Neural cell (in vitro differentiated cells): ENCODE results near the gene TMEM134. TPM values are rescaled to one million over a fixed set of nuclear protein-coding genes. Genes with fewer than 3 reads are reported as not detected.

Source experiments
- H2AFZ ChIP-seq: fragments of 200-600, 300-800 bp; sonication (generic), shearing (Covaris generic); 2 replicates; pipeline ENCODE4 v1.6.0; 2014; ENCODE audit warnings: low read depth, mild to moderate bottlenecking, antibody characterized with exemption, low read length, moderate library complexity
- H3F3A ChIP-seq: fragments of 200-600 bp; shearing (Covaris generic); 2 replicates; pipeline ENCODE4 v1.6.1; 2016; ENCODE audit warnings: mild to moderate bottlenecking, moderate library complexity, mixed read lengths, antibody characterized with exemption, low read length; ENCODE audit not compliant: insufficient read depth, poor library complexity, severe bottlenecking
- H3K27ac ChIP-seq: fragments of 200-600, 300-800 bp; sonication (generic), shearing (Covaris generic); 2 replicates; pipeline ENCODE4 v1.5.1; 2014; ENCODE audit warnings: mild to moderate bottlenecking, low read length, moderate library complexity
- H3K27me3 ChIP-seq: fragments of 300-800, 200-600 bp; sonication (generic), shearing (Covaris generic); 2 replicates; pipeline ENCODE4 v1.6.0; 2014; ENCODE audit warnings: mild to moderate bottlenecking, low read depth, low read length, moderate library complexity; ENCODE audit not compliant: insufficient read depth
- H3K36me3 ChIP-seq: fragments of 300-800, 200-600 bp; sonication (generic), shearing (Covaris generic); 2 replicates; pipeline ENCODE4 v1.5.1; 2014; ENCODE audit warnings: mild to moderate bottlenecking, antibody characterized with exemption, low read length, moderate library complexity; ENCODE audit not compliant: insufficient read depth
- H3K4me2 ChIP-seq: fragments of 300-800, 200-600 bp; sonication (generic), shearing (Covaris generic); 2 replicates; pipeline ENCODE4 v1.6.0; 2014; ENCODE audit warnings: mild to moderate bottlenecking, low read length
- H3K4me3 ChIP-seq: fragments of 300-800, 200-600 bp; sonication (generic), shearing (Covaris generic); 2 replicates; pipeline ENCODE4 v1.5.1; 2014; ENCODE audit warnings: mild to moderate bottlenecking, low read length, moderate library complexity
- H3K79me2 ChIP-seq: fragments of 200-600 bp; shearing (Covaris generic); replicated peaks from 2 replicates; pipeline ENCODE4 v1.6.0; 2014; ENCODE audit warnings: mild to moderate bottlenecking, low read length, moderate library complexity; ENCODE audit not compliant: insufficient read depth
- H3K9ac ChIP-seq: fragments of 300-800, 200-600 bp; sonication (generic), shearing (Covaris generic); 2 replicates; pipeline ENCODE4 v1.6.1; 2016; ENCODE audit warnings: mild to moderate bottlenecking, low read length, mixed read lengths
- H3K9me2 ChIP-seq: fragments of 200-600 bp; shearing (Covaris generic); 2 replicates; pipeline ENCODE4 v1.6.1; 2016; ENCODE audit warnings: mild to moderate bottlenecking, low read length, mixed read lengths; ENCODE audit not compliant: insufficient read depth
- H3K9me3 ChIP-seq: fragments of 200-600, 300-800 bp; sonication (generic), shearing (Covaris generic); 2 replicates; pipeline ENCODE4 v1.6.1; 2016; ENCODE audit warnings: mild to moderate bottlenecking, mixed run types, low read length, moderate library complexity, mixed read lengths
- H4K20me1 ChIP-seq: fragments of 200-600 bp; shearing (Covaris generic); 2 replicates; pipeline ENCODE4 v1.6.1; 2016; ENCODE audit warnings: mild to moderate bottlenecking, mixed run types; ENCODE audit not compliant: insufficient read depth
- EP300 ChIP-seq: fragments of 450-650 bp; conservative IDR thresholded peaks from 2 replicates; pipeline ENCODE4 v1.6.1; 2014; ENCODE audit warnings: antibody characterized with exemption, mild to moderate bottlenecking, moderate library complexity; ENCODE audit not compliant: poor library complexity, severe bottlenecking
- EZH2 ChIP-seq: fragments of 200-600, 300-800 bp; shearing (Covaris generic), sonication (generic); IDR thresholded peaks from 2 replicates; pipeline ENCODE4 v1.6.1; 2014; ENCODE audit warnings: antibody characterized with exemption, low read length, borderline replicate concordance, mild to moderate bottlenecking; ENCODE audit not compliant: insufficient read depth, poor library complexity, severe bottlenecking
- MXI1 ChIP-seq: fragments of 450-650 bp; conservative IDR thresholded peaks from 2 replicates; pipeline ENCODE4 v1.6.1; 2014; ENCODE audit warnings: antibody characterized with exemption, mild to moderate bottlenecking; ENCODE audit not compliant: poor library complexity, severe bottlenecking
- POLR2AphosphoS5 ChIP-seq: IDR thresholded peaks from 2 replicates; pipeline ENCODE4 v1.6.1; 2012
- RAD21 ChIP-seq: fragments of 450-650 bp; conservative IDR thresholded peaks from 2 replicates; pipeline ENCODE4 v1.6.1; 2014; ENCODE audit warnings: antibody characterized with exemption, mild to moderate bottlenecking, moderate library complexity
- SMC3 ChIP-seq: fragments of 450-650 bp; conservative IDR thresholded peaks from 2 replicates; pipeline ENCODE4 v1.6.1; 2014; ENCODE audit warnings: antibody characterized with exemption, mild to moderate bottlenecking, moderate library complexity; ENCODE audit not compliant: poor library complexity
- TAF1 ChIP-seq: IDR thresholded peaks from 2 replicates; pipeline ENCODE4 v1.6.1; 2012; ENCODE audit warnings: low read depth
- polyA plus RNA-seq: library from polyadenylated mRNA; depleted of rRNA; stranded (reverse); fragments of >200 nt; gene quantifications from 2 replicates; pipeline ENCODE4 v1.2.3, GENCODE V29; 2014
- TF ChIP-seq, protein P1 (sequence below): fragments of 450-650 bp; IDR thresholded peaks from 2 replicates; pipeline ENCODE4 v1.5.1; 2014; ENCODE audit warnings: antibody characterized with exemption, mild to moderate bottlenecking, moderate library complexity; ENCODE audit not compliant: poor library complexity, severe bottlenecking
- TF ChIP-seq, protein P2 (sequence below): IDR thresholded peaks from 2 replicates; pipeline ENCODE4 v1.6.1; 2012; ENCODE audit warnings: borderline replicate concordance

TMEM134 gene
- polyA plus RNA-seq, 1 donor from 2014 or later: 50.3 TPM

DNA sequence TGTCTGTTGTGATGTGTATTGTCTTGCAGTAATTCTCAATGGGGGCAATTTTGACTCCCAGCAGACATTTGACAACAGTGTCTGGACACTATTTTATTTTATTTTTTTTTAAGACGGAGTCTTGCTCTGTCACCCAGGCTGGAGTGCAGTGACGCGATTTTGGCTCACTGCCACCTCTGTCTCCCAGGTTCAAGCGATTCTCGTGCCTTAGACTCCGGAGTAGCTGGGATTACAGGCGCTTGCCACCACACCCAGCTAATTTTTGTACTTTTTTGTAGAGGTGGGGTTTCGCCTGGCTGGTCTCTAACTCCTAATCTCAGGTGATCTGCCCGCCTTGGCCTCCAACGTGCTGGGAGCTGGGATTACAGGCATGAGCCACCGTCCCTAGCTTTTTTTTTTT lies 39.3 kb downstream of the TMEM134 start:
- Histone ChIP-seq H3K9ac (no peak overlapping the region), H3K36me3 (no peaks in the 10 kb centered on the region), H3K4me3 (peak overlapping the region; percentile 98), H3F3A (no peaks in the 10 kb centered on the region), H3K4me2 (no peak overlapping the region), H3K9me2 (no peaks in the 10 kb centered on the region), H3K27ac (no peak overlapping the region), H2AFZ (no peak overlapping the region), H3K27me3 (no peaks in the 10 kb centered on the region), H3K9me3 (no peaks in the 10 kb centered on the region), H3K79me2 (peaks cover 9% of the 10 kb centered on the region), H4K20me1 (no peaks in the 10 kb centered on the region)
- no peak for TF ChIP-seq POLR2AphosphoS5
- TF ChIP-seq, protein P1, sequence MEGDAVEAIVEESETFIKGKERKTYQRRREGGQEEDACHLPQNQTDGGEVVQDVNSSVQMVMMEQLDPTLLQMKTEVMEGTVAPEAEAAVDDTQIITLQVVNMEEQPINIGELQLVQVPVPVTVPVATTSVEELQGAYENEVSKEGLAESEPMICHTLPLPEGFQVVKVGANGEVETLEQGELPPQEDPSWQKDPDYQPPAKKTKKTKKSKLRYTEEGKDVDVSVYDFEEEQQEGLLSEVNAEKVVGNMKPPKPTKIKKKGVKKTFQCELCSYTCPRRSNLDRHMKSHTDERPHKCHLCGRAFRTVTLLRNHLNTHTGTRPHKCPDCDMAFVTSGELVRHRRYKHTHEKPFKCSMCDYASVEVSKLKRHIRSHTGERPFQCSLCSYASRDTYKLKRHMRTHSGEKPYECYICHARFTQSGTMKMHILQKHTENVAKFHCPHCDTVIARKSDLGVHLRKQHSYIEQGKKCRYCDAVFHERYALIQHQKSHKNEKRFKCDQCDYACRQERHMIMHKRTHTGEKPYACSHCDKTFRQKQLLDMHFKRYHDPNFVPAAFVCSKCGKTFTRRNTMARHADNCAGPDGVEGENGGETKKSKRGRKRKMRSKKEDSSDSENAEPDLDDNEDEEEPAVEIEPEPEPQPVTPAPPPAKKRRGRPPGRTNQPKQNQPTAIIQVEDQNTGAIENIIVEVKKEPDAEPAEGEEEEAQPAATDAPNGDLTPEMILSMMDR: no peak

DNA sequence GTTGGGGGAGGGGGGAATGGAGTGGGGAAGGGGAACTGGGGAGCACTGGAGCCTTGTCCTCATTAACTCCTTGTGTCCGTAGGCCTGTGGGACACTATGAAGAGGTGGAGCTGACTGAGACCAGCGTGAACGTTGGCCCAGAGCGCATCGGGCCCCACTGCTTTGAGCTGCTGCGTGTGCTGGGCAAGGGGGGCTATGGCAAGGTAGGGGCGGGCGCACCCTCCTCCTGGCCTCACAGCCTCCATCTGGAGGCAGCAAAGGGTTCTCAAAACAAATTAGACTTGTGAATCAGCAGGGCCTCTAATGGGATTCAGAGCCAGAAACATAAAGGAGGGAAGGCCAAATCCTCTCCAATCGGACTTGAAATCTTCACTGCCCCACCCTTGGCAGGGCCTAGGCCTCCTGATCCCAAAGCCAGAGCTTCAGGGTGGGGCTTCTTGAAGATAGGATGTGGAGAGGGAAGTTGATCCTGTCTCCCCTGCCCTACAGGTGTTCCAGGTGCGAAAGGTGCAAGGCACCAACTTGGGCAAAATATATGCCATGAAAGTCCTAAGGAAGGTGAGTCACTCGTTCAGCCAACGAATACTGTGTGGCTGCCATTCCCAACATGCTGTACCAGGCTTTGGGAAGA lies 39.9 kb downstream of the TMEM134 start:
- no peaks in the 10 kb centered on the region for H4K20me1 ChIP-seq
- H3K9me2 ChIP-seq: no peaks in the 10 kb centered on the region
- no peaks in the 10 kb centered on the region for H3K9me3 ChIP-seq
- peak overlapping the region; percentile 100 for H3K4me2 ChIP-seq
- peak overlapping the region; percentile 97 for H3K9ac ChIP-seq
- H2AFZ ChIP-seq: peak overlapping the region; percentile 60
- H3K79me2 ChIP-seq: peaks cover 9% of the 10 kb centered on the region
- peak overlapping the region; percentile 84 for H3K27ac ChIP-seq
- TF ChIP-seq SMC3: no peak
- TF ChIP-seq EP300: no peak
- TF ChIP-seq MXI1: no peak
- TF ChIP-seq, protein P2, sequence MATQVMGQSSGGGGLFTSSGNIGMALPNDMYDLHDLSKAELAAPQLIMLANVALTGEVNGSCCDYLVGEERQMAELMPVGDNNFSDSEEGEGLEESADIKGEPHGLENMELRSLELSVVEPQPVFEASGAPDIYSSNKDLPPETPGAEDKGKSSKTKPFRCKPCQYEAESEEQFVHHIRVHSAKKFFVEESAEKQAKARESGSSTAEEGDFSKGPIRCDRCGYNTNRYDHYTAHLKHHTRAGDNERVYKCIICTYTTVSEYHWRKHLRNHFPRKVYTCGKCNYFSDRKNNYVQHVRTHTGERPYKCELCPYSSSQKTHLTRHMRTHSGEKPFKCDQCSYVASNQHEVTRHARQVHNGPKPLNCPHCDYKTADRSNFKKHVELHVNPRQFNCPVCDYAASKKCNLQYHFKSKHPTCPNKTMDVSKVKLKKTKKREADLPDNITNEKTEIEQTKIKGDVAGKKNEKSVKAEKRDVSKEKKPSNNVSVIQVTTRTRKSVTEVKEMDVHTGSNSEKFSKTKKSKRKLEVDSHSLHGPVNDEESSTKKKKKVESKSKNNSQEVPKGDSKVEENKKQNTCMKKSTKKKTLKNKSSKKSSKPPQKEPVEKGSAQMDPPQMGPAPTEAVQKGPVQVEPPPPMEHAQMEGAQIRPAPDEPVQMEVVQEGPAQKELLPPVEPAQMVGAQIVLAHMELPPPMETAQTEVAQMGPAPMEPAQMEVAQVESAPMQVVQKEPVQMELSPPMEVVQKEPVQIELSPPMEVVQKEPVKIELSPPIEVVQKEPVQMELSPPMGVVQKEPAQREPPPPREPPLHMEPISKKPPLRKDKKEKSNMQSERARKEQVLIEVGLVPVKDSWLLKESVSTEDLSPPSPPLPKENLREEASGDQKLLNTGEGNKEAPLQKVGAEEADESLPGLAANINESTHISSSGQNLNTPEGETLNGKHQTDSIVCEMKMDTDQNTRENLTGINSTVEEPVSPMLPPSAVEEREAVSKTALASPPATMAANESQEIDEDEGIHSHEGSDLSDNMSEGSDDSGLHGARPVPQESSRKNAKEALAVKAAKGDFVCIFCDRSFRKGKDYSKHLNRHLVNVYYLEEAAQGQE: no peak
- TF ChIP-seq, protein P1: no peak
- TF ChIP-seq RAD21: no peak
- TF ChIP-seq TAF1: no peak
- TF ChIP-seq EZH2: no peak
- TF ChIP-seq POLR2AphosphoS5: no peak
- no peaks in the 10 kb centered on the region for H3K27me3 ChIP-seq
- peak overlapping the region; percentile 98 for H3K4me3 ChIP-seq
- H3K36me3 ChIP-seq: no peaks in the 10 kb centered on the region
- no peaks in the 10 kb centered on the region for H3F3A ChIP-seq
